Daoy (cell line): ENCODE results near the gene KRTAP5-5. TPM values are rescaled to one million over a fixed set of nuclear protein-coding genes. Genes with fewer than 3 reads are reported as not detected.
"Not testable (repeated sequence)": the region's sequence is repeated elsewhere in the genome, so short reads cannot be mapped to it uniquely, and the experiment has no call there.

ENCODE experiments used
- DNase-seq: peaks from one replicate; pipeline ENCODE4 v3.0.0-alpha.2; 2015; ENCODE audit warnings: low read depth
- total RNA-seq: library from RNA; depleted of rRNA; stranded (reverse); fragments of >200 nt; shearing (Covaris generic); gene quantifications from 2 replicates; pipeline ENCODE4 v1.2.3, GENCODE V29; 2014

KRTAP5-5 gene
- total RNA-seq, 1 experiment from 2014 or later = not detected

DNA sequence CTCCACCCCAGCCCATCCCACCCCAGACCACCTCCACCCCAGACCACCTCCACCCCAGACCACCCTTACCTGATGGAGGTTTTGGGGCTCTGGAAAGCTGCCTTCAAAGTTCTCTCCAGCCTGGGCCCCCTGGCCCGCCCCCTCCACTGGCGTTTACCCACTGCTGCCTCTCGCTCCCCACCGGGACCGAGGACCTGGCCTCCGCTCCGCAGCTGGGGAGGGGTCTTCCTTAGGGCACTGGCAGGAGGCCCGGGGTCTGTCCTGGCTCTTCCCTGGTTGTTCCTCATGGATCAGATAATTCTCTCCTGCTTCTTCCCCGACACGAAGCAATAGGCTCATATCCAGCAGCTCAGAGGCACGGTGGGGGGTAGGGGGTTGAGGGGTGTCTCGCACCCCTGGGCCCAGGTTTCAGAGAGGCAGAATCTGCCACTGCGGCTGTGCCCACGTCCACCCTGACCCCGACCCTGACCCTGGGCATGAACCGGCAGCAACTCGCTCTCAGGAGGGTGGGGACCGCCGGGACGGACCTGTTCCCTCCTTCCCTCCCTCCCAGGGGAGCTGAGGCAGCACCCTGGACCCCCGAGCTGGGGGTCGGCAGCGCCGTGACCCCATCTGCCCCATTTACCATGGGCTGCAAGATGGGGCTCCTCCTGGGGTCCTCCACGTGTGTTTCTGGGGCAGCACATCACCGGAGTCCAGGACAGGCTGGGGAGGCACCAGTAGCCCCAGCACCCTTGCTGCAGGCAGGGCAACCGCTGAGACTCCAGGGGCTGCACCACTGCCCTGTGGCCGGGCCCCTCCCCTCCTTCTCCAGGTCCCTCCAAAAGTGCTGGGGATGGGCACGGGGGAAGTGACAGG lies 12.9 kb downstream of the KRTAP5-5 start:
- DNase-seq = no peak

DNA sequence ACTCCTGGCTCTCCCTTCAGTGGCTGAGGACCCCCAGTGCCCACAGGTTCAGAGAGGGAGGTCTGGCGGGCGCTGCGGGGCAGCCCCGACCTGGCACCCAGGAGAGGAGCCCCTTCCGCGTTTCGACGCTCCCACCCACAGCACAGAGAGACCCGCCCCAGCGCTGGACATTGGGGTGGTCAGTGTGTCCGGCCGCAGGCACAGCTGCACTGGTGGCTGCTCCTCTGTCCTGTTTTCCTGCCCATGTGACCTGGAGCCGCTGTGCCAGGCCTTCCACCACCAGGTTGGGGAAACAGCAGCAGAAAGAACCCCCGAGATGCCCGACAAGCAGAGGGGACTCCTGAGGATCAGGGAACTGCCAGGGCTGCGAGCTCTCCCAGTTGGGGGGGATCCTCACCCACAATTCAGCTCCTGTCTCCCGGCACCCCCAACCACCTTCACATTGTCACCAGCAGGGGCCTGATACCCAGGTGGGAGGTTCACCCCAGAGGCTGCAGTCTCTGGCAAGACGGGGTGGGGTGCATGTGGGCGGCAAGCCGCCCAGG lies 13.6 kb downstream of the KRTAP5-5 start:
- DNase-seq = no peak

DNA sequence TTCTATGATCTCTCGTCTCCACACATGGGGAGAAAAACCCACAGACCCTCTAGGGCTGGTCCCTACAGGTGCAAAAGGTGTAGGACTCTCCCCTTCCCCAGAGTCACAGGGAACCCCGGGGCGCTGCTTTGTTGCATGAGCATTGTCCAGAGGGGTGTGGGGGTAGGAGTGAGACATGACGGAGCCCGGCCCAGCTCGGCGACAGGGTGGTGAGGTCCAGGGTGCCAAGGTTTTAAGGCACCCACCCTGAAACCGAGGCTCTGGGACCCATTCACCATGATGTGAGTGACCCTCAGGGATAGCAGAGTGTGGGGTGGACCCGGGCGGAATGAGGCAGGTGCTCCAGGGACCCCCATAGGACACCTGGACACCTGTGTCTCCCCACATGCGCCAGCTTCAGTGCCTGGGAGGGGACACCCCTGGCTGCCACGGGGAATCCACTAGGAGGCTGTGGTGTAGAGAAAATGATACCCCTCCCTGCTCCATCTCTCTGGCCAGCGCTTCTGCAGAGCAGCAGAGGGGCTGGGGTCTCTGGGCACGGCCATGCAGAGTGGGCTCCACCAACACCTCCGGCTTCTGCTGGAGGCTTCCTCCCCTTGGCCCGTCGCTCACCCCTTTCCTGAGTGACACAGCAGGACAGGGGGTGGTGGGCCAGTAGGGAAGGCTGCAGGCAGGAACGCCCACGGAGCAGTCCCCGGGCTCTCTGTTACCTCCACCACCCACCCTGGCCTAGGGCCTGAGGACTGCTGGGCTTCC lies 15.2 kb downstream of the KRTAP5-5 start:
- DNase-seq = no peak

DNA sequence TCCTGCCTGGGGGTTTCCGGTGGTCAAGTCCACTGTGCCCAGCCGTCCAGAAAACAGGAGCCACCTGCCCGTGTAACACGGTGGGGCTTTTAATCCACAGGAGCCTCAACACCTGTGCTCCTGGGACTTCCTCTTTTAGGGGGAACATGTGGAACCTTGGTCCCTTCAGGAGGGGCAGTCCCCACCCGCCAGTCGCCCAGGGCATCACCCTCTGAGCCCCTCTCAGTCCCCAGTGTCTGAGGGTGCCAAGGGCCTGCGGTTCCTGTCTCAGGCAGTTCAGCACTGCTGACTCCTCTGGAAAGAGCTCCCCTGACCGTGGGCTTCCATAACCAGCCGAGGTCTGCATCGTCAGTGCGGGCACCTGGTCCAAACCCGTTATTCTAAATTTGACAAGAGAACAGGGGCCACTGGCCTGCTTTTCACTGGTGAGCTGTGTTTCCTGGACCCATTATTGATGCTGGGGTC lies 15.8 kb downstream of the KRTAP5-5 start:
- no peak for DNase-seq

DNA sequence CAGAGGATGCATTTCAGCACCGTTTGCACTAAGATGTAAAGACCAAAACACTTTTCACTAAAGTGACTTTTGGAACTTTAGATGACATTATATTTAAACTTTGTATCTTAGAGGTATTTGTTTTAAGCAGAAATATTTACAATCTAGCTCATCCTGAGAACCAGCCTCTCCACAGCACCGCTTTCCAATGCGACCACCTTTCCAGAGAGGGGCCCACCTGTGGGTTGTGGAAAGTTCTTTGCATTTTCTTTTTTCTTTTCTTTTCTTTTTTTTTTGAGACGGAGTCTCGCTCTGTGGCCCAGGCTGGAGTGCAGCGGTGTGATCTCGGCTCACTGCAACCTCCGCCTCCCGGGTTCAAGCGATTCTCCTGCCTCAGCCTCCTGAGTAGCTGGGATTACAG lies 17.0 kb downstream of the KRTAP5-5 start:
- DNase-seq = not testable (repeated sequence)

DNA sequence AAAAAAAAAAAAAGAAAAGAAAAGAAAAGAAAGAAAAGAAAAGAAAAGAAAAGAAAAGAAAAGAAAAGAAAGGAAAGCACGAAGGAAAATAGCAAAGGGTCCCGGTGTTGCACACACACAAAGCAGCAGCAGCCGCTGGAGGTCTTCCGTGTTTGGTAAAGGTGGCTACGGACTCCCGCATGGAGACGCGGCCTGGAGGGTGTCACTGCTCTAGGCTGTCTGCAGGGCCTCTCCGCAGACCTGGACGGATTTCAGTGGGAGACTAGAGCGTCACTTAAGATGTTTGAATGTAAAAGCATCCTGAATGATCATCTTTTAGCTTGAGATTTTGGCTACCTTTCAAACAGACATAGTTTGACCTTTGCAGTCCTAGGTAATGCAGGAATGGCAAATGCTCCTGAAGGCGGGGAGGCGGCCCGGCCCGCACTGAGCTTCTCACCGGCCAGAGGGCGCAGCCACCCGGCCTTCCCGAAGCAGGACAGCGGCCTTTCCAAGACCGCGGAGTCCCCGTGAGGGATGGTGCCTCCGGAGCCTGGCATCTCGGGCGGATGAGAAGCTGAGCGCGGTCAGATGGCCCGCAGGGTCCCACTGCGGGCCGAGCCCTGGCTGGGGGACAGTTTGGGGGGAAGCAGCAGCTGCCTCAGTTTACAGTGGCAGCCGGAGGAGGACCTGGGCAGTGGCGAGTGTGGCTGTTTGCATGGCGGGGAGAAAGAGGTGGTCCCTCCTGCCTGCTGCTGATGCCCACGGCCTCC lies 18.5 kb downstream of the KRTAP5-5 start:
- no peak for DNase-seq

DNA sequence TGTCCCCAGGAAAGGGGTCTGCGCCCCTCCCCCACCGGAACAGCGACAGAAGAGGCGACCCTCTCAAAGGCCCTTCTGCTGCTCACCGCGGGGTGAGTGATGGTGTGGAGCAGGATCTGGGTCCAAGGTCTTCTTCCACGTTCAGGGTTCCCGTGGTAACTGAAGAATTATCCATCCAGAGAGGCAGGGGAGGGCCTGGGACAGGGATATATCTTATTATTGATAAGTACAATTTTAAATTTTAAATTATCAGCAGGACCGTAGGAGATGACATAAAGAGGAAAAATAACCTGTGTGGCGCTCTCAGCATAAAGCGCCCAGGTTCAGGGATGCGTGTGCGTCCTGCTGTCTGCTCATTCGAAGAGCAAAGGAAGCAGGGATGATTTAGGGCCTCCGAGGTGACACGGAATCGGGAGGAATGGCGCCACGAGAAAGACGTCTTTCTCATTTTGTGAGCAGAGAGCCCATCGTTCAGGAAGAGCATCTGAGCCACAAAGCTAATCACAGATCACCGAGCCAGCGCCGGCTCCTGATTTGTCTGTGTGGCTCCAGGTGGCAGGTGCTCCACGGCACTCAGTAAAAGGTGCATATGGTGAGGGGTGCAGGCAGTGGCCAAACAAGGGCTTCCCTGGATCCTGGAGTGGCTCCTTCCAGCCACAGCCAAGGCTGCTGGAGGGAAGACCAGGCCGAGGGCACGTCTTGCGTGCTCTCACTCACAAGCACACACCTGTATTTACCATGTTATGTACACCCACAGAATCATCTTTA lies 19.3 kb downstream of the KRTAP5-5 start:
- DNase-seq = no peak

DNA sequence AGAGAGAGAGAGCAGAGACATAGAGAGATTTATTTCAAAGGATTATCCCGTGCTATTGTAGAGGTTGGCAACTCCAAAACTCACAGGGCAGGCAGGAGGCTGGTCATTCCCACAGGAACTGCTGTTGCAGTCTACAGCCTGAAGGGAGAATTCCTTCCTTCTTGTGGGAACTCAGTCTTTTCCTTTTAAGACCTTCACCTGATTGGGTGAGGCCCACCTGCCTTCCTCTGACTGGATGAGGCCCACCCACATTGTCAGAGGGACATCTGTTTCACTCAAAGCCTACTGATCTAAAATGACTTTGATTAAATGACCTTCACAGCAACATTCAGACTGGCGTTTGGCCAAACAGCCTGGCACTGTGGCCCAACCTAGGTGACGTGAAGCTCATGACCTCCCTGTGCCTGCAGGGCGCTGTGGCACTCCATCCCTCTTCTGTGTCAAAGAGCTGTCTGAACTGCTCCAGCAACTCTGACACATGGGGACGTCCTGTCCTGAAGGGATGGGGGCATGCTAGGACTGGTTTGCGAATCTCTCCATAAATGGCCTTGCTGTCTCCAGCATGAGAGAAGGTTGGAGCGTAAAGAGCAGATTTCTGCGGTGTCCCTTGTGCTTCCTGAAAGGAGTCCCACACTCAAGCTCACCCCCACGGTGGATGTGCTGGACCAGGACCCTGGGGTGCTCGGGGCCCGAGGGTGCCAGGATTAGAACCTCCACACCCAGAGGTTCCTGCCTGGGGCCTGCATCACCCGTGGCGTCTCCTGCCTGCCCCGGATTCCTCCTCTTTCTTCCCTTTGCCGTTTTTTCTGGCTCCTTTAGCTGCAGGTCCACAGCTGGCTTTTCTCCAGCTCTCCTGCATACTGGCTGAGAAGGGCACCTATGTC lies 20.7 kb downstream of the KRTAP5-5 start:
- DNase-seq = no peak

DNA sequence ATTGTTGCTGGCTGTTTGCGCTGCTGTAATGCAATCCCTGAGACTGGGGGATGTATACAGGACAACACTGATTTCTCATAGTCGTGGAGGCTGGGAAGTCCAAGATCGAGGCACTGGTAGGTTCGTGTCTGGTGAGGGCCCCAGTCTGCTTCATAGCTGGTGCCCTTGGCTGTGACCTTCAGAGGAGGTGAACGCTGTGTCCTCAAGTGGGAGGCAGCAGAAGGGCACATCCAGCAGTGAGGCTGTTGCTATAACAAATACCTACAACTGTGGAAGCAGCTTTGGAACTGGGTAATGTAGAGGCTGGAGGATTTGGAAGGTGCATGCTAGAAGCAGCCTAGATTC lies 21.3 kb downstream of the KRTAP5-5 start:
- no peak for DNase-seq

DNA sequence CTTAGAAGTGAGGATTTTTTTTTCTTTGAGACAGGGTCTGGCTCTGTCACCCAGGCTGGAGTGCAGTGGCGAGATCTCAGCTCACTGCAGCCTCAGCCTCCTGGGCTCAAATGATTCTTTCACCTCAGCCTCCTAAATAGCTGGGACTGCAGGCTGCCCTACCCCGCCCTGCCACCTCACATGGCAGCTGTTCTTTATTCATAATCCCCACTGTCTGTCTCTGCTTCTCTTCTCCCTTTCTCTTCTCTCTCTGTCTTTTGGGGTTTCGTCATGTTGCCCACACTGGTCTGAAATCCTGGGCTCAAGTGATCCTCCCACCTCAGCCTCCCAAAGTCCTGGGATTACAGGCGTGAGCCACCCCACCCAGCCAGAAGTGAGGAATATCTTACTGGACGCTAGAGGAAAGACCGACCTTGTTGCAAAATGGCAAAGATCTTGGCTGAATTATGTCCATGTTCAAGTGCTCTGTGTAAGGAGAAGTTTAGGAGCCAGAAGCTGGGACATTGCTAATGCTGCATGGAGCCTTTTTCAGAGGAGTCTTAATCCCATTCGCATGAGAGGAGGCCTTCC lies 21.9 kb downstream of the KRTAP5-5 start:
- DNase-seq = no peak

DNA sequence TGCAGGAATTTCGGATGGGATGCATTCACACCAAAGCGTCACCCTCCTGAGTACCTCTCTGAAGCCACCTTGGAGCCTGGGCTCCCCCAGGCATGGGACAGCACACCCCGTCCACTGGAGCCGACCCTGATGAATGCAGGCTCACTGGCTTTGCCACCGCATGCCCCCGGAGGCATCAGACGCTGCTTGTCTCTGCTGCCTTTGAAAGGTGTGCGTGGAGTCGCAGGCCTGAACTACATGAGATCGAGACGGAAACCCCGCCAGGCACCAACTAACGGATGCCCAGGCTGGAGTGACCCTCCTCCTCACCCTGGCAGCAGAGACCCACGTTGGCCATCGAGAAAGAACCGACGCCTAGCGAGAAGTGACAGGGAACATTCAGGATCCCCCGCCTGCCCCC lies 22.5 kb downstream of the KRTAP5-5 start:
- DNase-seq = no peak

DNA sequence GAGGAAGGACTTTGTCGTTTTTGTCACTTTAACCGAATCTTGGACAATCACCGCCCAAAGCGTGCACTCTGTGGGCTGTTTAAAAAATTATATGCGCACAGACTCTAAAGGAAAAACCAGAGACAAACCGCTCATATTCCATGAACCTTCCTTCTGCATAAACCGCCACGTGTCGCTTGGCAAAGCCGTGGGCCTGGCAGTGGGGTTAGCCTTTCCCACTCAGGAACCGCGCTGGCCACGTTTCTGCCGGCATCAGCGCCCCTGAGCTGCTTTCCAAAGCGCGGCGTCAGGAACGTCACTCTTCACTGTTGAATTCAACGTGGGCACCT lies 22.8 kb downstream of the KRTAP5-5 start:
- DNase-seq = no peak

DNA sequence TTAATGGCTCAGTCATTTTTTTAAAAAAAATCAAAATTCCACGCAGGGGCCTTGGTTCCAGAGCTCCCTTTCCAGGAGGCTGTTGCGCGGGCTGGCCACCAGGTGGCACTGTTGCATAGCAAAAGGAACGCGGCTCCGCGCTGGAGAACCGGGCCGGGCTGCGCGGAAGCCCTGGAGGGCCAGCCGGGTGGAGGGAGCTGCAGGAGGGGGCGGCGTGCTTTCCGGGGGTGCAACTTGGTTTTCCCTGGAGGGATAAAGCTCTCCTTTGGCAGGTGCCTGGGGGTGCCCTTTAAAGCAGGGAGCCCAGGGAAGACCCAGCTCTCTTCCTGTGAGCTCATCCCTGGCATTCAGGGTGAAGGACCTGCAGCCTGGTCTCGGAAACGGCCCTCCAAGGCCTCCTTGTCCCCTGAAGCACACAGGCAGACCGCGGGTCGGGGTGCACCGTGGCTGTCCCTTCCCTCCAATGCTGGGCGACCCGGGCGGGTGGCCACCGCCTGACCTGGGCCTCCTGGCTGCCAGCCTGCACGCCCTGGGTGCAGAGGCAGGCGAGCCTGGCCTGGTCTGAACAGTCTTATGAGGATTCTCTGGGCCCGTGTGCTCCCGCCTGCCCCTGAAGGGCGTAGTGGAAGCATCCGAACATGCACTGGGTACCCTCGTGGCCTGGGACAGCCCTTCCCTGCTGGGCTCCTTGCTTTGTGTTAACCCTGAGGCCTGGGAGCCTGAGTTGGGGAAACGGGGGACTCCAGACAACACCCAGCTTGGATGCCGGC lies 23.4 kb downstream of the KRTAP5-5 start:
- DNase-seq = peak; percentile 55

DNA sequence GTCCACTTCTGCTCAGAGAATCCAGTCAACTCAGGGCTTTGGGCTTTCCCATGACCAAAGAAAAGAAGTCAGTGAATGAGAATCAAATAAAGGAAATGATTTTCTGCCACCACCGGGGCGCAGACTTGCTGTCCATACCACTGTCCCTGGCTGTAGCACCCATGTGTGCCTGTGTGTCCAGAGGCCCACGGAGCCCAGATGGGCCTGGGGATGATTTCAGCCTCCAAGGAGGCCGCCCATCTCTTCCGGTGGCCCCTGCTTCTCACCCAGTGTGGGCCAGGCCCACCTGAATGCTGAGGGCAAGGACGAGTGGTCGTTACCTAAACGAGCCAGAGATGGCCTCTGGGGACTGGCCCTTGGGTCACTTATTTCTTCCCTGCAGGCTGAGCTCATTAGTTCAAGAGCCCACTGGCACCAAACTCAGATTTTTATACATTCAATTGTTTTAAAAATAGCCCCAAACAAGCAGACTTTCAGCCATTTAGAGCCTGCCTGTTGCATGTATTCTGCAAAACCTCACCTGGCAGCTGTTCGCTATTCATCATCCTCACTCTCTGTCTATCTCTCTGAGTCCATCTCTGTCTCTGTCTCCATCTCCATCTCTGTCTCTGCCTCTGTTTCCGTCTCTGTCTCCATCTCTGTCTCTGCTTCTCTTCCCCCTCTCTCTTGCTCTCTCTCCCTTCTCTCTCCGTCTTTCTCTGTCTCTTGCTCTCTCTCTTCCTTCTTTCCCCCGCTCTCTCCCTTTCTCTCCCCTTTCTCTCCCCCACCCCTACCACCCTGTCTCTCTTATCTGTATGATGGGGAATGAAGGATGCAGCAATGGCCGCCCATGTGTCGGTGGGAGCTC lies 24.2 kb downstream of the KRTAP5-5 start:
- no peak for DNase-seq

DNA sequence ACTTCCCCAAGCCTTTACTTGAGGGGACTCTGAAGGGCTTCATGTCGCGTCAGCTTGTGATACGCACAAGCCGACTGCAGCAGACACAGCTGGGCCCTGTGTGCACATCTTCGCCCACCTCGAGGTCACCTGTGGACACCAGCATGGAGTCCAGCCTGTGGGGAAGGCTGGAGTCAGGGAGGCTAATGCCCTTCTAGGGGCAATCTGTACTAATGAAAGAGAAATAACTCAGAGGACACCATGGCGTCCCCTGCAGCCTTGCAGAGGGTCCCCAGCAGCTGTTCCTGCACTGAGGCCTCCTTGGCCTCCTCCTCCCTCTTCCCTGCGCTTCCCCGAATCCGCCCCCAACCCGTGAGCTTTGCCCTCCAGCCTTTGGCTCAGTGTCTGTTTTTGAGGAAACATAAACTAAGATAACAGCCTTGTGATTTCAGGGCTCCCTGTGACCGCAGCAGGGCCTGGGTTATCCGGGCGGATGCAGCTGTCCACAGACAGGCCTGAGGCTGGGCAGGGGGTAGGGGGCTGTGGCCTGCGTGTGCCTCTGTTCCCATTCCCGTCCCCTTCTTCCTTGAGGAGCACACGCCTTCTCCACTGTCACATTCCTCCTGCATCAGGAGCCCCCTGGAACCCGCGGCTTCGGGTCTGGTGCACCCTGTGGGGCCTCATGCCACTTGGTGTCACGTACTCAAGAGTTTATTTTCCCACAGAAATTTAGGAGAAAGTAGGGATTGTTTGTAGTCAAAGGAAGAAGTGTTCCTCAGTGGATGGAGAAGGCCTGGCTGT lies 25.0 kb downstream of the KRTAP5-5 start:
- no peak for DNase-seq

DNA sequence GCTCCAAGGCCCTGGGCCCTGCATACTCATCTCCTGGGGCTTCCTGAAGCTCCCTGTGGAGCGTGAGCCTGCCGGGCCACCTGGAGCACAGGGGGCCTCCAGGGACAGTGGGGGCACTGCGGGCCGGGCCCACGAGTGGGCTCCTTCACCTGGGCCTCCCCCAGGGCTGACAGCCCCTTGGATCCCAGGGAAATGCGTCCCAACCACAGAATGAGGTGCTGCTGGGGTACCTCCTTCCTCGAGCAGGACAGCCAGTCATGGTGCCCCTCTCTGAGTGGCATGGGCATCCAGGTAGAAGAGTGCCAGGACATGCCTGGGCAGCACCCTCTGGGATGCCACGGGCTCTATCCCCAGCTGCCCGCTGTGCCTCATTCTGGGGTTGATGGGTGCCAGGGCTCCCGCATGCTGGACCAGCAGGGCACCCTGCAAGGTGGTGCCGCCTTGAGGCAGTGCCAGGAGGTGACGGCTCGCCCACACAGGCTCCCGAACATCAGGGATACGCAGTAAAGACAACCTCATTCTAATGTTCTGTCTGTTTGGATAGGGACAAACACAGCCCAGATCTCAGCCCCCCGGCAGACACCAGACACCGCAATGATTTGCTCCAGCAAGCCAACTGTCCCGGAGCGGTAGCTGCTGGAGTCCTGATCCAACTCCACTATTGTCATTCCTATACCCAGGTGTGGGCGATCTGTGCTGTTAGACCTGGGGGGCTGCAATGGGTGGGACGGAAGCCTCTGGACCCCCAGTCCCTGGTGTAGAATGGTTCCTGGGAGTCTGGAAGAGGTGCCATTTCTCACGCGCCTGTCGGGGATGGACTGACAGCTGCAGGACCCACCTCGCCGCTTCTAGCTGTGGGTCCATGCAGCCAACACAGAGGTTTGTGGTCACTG lies 25.8 kb downstream of the KRTAP5-5 start:
- DNase-seq = no peak

DNA sequence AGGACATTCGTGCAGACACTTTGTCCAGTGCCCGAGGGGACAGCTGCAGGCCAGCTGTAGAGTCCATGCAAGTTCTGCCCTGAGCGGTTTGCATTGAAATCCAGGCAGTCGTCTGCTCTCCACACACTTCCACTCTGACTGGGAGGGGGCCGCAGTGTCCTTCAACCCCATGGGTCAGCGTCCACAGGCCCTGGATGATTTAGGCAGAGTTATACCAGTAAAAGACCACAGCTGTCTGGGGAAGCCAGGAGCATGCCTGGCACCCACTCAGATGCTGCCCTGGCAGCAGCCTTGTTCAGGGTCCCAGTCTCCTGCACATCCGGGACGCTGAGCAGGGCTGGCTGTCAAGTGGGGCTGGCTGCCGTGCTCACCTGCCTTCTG lies 26.5 kb downstream of the KRTAP5-5 start:
- DNase-seq = no peak
